ENCODE results near the gene MACROD2. TPM values are rescaled to one million over a fixed set of nuclear protein-coding genes. Genes with fewer than 3 reads are reported as not detected.

The MACROD2 gene
- polyA plus RNA-seq, 1 donor: 2.7 TPM

- no peak for DNase-seq (ENCODE audit: low read depth)
Observed at GRCh38 chr20:14758356-14758755, 763.0 kb downstream of the MACROD2 start.

GRCh38 chr20:14759979-14760378 lies 764.7 kb downstream of the MACROD2 start:
- DNase-seq (ENCODE audit: low read depth): no peak

- DNase-seq (ENCODE audit: low read depth): no peak
Observed at GRCh38 chr20:14761903-14762302, 766.6 kb downstream of the MACROD2 start.

GRCh38 chr20:14764511-14765369 lies 769.4 kb downstream of the MACROD2 start:
- no peak for DNase-seq (ENCODE audit: low read depth)

GRCh38 chr20:14765370-14765701 lies 770.0 kb downstream of the MACROD2 start:
- DNase-seq (ENCODE audit: low read depth): no peak

- no peak for DNase-seq (ENCODE audit: low read depth)
Observed at GRCh38 chr20:14773486-14773885, 778.2 kb downstream of the MACROD2 start.

GRCh38 chr20:14775778-14776177 lies 780.5 kb downstream of the MACROD2 start:
- no peak for DNase-seq (ENCODE audit: low read depth)

- DNase-seq (ENCODE audit: low read depth): no peak
Observed at GRCh38 chr20:14777591-14777990, 782.3 kb downstream of the MACROD2 start.

GRCh38 chr20:14778096-14778495 lies 782.8 kb downstream of the MACROD2 start:
- no peak for DNase-seq (ENCODE audit: low read depth)

- no peak for DNase-seq (ENCODE audit: low read depth)
Observed at GRCh38 chr20:14778875-14779274, 783.6 kb downstream of the MACROD2 start.

GRCh38 chr20:14780508-14780907 lies 785.2 kb downstream of the MACROD2 start:
- no peak for DNase-seq (ENCODE audit: low read depth)

GRCh38 chr20:14782731-14783130 lies 787.4 kb downstream of the MACROD2 start:
- DNase-seq (ENCODE audit: low read depth): no peak

- no peak for DNase-seq (ENCODE audit: low read depth)
Observed at GRCh38 chr20:14783766-14784165, 788.5 kb downstream of the MACROD2 start.

GRCh38 chr20:14785065-14785743 lies 789.9 kb downstream of the MACROD2 start:
- no peak for DNase-seq (ENCODE audit: low read depth)

GRCh38 chr20:14790190-14790589 lies 794.9 kb downstream of the MACROD2 start:
- DNase-seq (ENCODE audit: low read depth): no peak

- DNase-seq (ENCODE audit: low read depth): no peak
Observed at GRCh38 chr20:14790771-14791620, 795.7 kb downstream of the MACROD2 start.

- no peak for DNase-seq (ENCODE audit: low read depth)
Observed at GRCh38 chr20:14792915-14793314, 797.6 kb downstream of the MACROD2 start.

- DNase-seq (ENCODE audit: low read depth): no peak
Observed at GRCh38 chr20:14799545-14800216, 804.4 kb downstream of the MACROD2 start.

- no peak for DNase-seq (ENCODE audit: low read depth)
Observed at GRCh38 chr20:14800707-14801425, 805.5 kb downstream of the MACROD2 start.

GRCh38 chr20:14801591-14802325 lies 806.4 kb downstream of the MACROD2 start:
- DNase-seq (ENCODE audit: low read depth): no peak
